Mesenteric fat pad (tissue), 1 donor: ENCODE results near the gene GATA2. TPM values are rescaled to one million over a fixed set of nuclear protein-coding genes. Genes with fewer than 3 reads are reported as not detected.

Experiments
- DNase-seq: peaks from one replicate; pipeline ENCODE4 v3.0.0-alpha.2; 2020; ENCODE audit warnings: low spot score
- long read RNA-seq: library from polyadenylated mRNA; unstranded; transcript quantifications from one replicate; pipeline ENCODE4 v2.0.0, GENCODE V29; 2020
- total RNA-seq: library from RNA; stranded (reverse); fragmentation: NEBNext Ultra II Directional; extraction: Animal tissue kit (Norgen Biotek cat#: 25700); gene quantifications from one replicate; pipeline ENCODE4 v1.2.1, GENCODE V29; 2021
- donor health status: DM: yes; HTN: yes; CAD: no.

The GATA2 gene
- 15.4 TPM for total RNA-seq
- long read RNA-seq, partial matches to known transcripts = 74 of 77 reads
- long read RNA-seq, other reads (novel, unspliced or antisense) = 3 of 77 reads

- peak; percentile 81 for DNase-seq
Observed at GRCh38 chr3:128492671-128493569, at the start of gene GATA2. GATA2 (minus strand) TSS chr3:128493201; CDS start chr3:128487031, 6,170 bp downstream.

GRCh38 chr3:128541246-128541645, 48.2 kb upstream of the GATA2 start:
- no peak for DNase-seq

GRCh38 chr3:128539376-128539775, 46.4 kb upstream of the GATA2 start:
- DNase-seq = no peak

GRCh38 chr3:128537091-128537703, 44.2 kb upstream of the GATA2 start:
- no peak for DNase-seq

GRCh38 chr3:128532012-128532983, 39.3 kb upstream of the GATA2 start:
- DNase-seq = no peak

- DNase-seq = no peak
Observed at GRCh38 chr3:128524374-128525299, 31.6 kb upstream of the GATA2 start.

GRCh38 chr3:128523591-128523990, 30.6 kb upstream of the GATA2 start:
- no peak for DNase-seq

- DNase-seq = no peak
Observed at GRCh38 chr3:128521715-128522114, 28.7 kb upstream of the GATA2 start.

GRCh38 chr3:128518587-128519490, 25.8 kb upstream of the GATA2 start:
- DNase-seq = no peak

- DNase-seq = no peak
Observed at GRCh38 chr3:128517648-128518047, 24.6 kb upstream of the GATA2 start.

- no peak for DNase-seq
Observed at GRCh38 chr3:128515967-128516366, 23.0 kb upstream of the GATA2 start.

GRCh38 chr3:128508852-128509251, 15.9 kb upstream of the GATA2 start:
- no peak for DNase-seq

GRCh38 chr3:128506754-128507153, 13.8 kb upstream of the GATA2 start:
- no peak for DNase-seq

GRCh38 chr3:128505771-128506170, 12.8 kb upstream of the GATA2 start:
- no peak for DNase-seq

GRCh38 chr3:128504963-128505730, 12.1 kb upstream of the GATA2 start:
- no peak for DNase-seq

- no peak for DNase-seq
Observed at GRCh38 chr3:128504533-128504915, 11.5 kb upstream of the GATA2 start.

GRCh38 chr3:128503751-128504532, 10.9 kb upstream of the GATA2 start:
- DNase-seq = no peak
